Measurements from ENCODE around the gene TRAF2. TPM values are rescaled to one million over a fixed set of nuclear protein-coding genes. Genes with fewer than 3 reads are reported as not detected.
"Not testable (repeated sequence)": the region's sequence is repeated elsewhere in the genome, so short reads cannot be mapped to it uniquely, and the experiment has no call there.

The TRAF2 gene
- polyA plus RNA-seq, 3 donors, result 1.6 to 6.1 (median 2.0) TPM

DNA sequence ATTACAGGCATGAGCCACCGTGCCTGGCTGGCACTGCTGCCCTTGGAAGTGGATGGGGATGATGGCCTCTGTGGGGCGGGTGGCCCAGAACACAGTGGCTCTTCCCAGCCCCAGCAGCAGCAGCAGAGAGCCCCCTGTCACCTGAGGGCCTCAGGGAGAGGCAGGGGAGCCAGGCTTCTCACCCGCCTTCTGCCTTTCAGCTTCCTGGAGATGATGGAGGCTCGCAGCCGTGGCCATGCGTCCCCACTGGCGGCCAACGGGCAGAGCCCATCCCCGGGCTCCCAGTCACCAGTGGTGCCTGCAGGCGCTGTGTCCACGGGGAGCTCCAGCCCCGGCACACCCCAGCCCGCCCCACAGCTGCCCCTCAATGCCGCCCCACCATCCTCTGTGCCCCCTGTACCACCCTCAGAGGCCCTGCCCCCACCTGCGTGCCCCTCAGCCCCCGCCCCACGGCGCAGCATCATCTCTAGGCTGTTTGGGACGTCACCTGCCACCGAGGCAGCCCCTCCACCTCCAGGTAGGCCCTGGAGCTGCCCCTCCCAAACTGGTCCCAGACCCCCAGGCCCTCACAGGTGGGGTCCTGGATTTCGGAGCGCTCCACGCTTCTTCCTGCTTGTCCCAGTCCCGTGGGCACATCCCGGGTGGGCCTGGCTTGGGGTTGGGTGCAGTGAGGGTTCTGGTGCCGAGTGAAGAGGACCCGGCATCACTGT lies 49.0 kb upstream of the TRAF2 start:
- H3K9me3 ChIP-seq (replicated peaks in 1 of 2; ENCODE audit: control insufficient read depth in 1 of 2, insufficient read depth in 1 of 2, low read length in 2 of 2), result no peaks in the 10 kb centered on the region
- no peaks in the 10 kb centered on the region for H3K79me2 ChIP-seq (ENCODE audit: insufficient read depth, low read length)
- no peak overlapping the region for H3K4me2 ChIP-seq (replicated peaks; ENCODE audit: extremely low read depth, low read length, poor library complexity, severe bottlenecking)
- H3K4me3 ChIP-seq (replicated peaks in 1 of 3; ENCODE audit: low read depth in 2 of 3, low read length in 3 of 3), result no peak overlapping the region
- H3K9ac ChIP-seq (ENCODE audit: insufficient read depth, low read length, poor library complexity, severe bottlenecking), result no peak overlapping the region
- intact Hi-C loops (cut with micrococcal nuclease), result no loop called here
- no peak overlapping the region for H3K27ac ChIP-seq (ENCODE audit: low read depth in 1 of 2, low read length in 2 of 2)
- no peaks in the 10 kb centered on the region for H4K20me1 ChIP-seq (ENCODE audit: insufficient read depth, low read length)
- peaks cover 4 to 7% of the 10 kb centered on the region in 2 donors for H3K4me1 ChIP-seq (ENCODE audit: control insufficient read depth in 1 of 2, insufficient read depth in 2 of 2, low read length in 2 of 2)
- H3K36me3 Mint-ChIP-seq, result peaks cover 26 to 63% of the 10 kb centered on the region in 2 donors
- peaks cover 39 to 50% of the 10 kb centered on the region in 2 donors for H3K36me3 ChIP-seq (replicated peaks in 1 of 2; ENCODE audit: control insufficient read depth in 1 of 2, insufficient read depth in 2 of 2, low read length in 2 of 2)
- peaks cover 0 to 3% (median 0%) of the 10 kb centered on the region in 7 donors for H3K9me3 Mint-ChIP-seq
- TF ChIP-seq, protein P1, sequence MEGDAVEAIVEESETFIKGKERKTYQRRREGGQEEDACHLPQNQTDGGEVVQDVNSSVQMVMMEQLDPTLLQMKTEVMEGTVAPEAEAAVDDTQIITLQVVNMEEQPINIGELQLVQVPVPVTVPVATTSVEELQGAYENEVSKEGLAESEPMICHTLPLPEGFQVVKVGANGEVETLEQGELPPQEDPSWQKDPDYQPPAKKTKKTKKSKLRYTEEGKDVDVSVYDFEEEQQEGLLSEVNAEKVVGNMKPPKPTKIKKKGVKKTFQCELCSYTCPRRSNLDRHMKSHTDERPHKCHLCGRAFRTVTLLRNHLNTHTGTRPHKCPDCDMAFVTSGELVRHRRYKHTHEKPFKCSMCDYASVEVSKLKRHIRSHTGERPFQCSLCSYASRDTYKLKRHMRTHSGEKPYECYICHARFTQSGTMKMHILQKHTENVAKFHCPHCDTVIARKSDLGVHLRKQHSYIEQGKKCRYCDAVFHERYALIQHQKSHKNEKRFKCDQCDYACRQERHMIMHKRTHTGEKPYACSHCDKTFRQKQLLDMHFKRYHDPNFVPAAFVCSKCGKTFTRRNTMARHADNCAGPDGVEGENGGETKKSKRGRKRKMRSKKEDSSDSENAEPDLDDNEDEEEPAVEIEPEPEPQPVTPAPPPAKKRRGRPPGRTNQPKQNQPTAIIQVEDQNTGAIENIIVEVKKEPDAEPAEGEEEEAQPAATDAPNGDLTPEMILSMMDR (IDR thresholded peaks at IDR 0.05), result no peak
- H3K27ac Mint-ChIP-seq, result no peak overlapping the region
- WGBS (ENCODE audit: insufficient coverage), result 99% methylated on average over 19 of the region's 27 CpGs
- no peak overlapping the region for H3K4me3 Mint-ChIP-seq
- no peak for DNase-seq
- no peak overlapping the region for H2AFZ ChIP-seq (ENCODE audit: insufficient read depth, low read depth, low read length, poor library complexity, severe bottlenecking)
- peaks cover 3% of the 10 kb centered on the region for H3K4me1 Mint-ChIP-seq
- peaks cover 0 to under 1% of the 10 kb centered on the region in 2 donors for H3K27me3 ChIP-seq (ENCODE audit: control insufficient read depth in 2 of 2, insufficient read depth in 2 of 2, low read length in 2 of 2)
- peaks cover 0 to 6% (median 3%) of the 10 kb centered on the region in 3 donors for H3K27me3 Mint-ChIP-seq (ENCODE audit: low read depth in 3 of 3)

GRCh38 chr9:136837856-136838277 lies 48.4 kb upstream of the TRAF2 start:
- Histone ChIP-seq H3K36me3 (replicated peaks in 1 of 2; ENCODE audit: control insufficient read depth in 1 of 2, insufficient read depth in 2 of 2, low read length in 2 of 2) (peaks cover 33 to 45% of the 10 kb centered on the region in 2 donors), H3K4me1 (ENCODE audit: control insufficient read depth in 1 of 2, insufficient read depth in 2 of 2, low read length in 2 of 2) (peaks cover 8 to 12% of the 10 kb centered on the region in 2 donors)
- H3K79me2 ChIP-seq (ENCODE audit: insufficient read depth, low read length); H3K4me1 Mint-ChIP-seq; H3K4me3 Mint-ChIP-seq; H3K4me3 ChIP-seq (replicated peaks in 1 of 3; ENCODE audit: low read depth in 2 of 3, low read length in 3 of 3); H3K9me3 Mint-ChIP-seq; H4K20me1 ChIP-seq (ENCODE audit: insufficient read depth, low read length); H3K27me3 Mint-ChIP-seq (ENCODE audit: low read depth in 3 of 3); H3K27me3 ChIP-seq (ENCODE audit: control insufficient read depth in 2 of 2, insufficient read depth in 2 of 2, low read length in 2 of 2); H3K4me2 ChIP-seq (replicated peaks; ENCODE audit: extremely low read depth, low read length, poor library complexity, severe bottlenecking); H3K27ac ChIP-seq (ENCODE audit: low read depth in 1 of 2, low read length in 2 of 2); DNase-seq; intact Hi-C loops (cut with micrococcal nuclease); H3K9ac ChIP-seq (ENCODE audit: insufficient read depth, low read length, poor library complexity, severe bottlenecking); H3K9me3 ChIP-seq (replicated peaks in 1 of 2; ENCODE audit: control insufficient read depth in 1 of 2, insufficient read depth in 1 of 2, low read length in 2 of 2); H2AFZ ChIP-seq (ENCODE audit: insufficient read depth, low read depth, low read length, poor library complexity, severe bottlenecking); H3K27ac Mint-ChIP-seq: not testable (repeated sequence)
- 98% methylated on average over 9 of the region's 15 CpGs for WGBS (ENCODE audit: insufficient coverage)
- H3K36me3 Mint-ChIP-seq, result peaks cover 22 to 58% of the 10 kb centered on the region in 2 donors
